Measurements from ENCODE around the gene RBMS3. TPM values are rescaled to one million over a fixed set of nuclear protein-coding genes. Genes with fewer than 3 reads are reported as not detected.

The RBMS3 gene
- total and polyA plus RNA-seq, 2 of the 8 experiments (the other 6 are each of a cell fraction or from before 2014, with no cell fraction given), result 3.7 to 6.9 TPM

- no peak for TF ChIP-seq CHD7 (IDR thresholded peaks at IDR 0.05; ENCODE audit: insufficient replicate concordance, low read length)
- TF ChIP-seq SUZ12 (IDR thresholded peaks at IDR 0.05; ENCODE audit: low read length), result no peak
- TF ChIP-seq RBBP5 (IDR thresholded peaks at IDR 0.05; ENCODE audit: borderline replicate concordance, low read depth, low read length), result no peak
- TF ChIP-seq PHF8 (conservative IDR thresholded peaks at IDR 0.05; ENCODE audit: low read depth, low read length), result no peak
- no peak for TF ChIP-seq BCL11A (IDR thresholded peaks at IDR 0.05; ENCODE audit: low read depth in 2 of 2, low read length in 2 of 2)
- no peak for TF ChIP-seq CBX5 (IDR thresholded peaks at IDR 0.05; ENCODE audit: low read depth, low read length)
- no peak for TF ChIP-seq ATF2 (IDR thresholded peaks at IDR 0.05; ENCODE audit: low read length)
- TF ChIP-seq SIX5 (IDR thresholded peaks at IDR 0.05; ENCODE audit: low read depth, low read length), result no peak
- no peak for TF ChIP-seq JUN (IDR thresholded peaks at IDR 0.05; ENCODE audit: low read depth, low read length)
- TF ChIP-seq POLR2AphosphoS5 (IDR thresholded peaks at IDR 0.05; ENCODE audit: low read depth, low read length), result no peak
These were observed 622.7 kb downstream of the RBMS3 start (continued) for GRCh38 chr3:29903600-29903999.
